IPS-18c (cell line): ENCODE results near the gene TLE7.
A peak's percentile ranks its signal among the peaks of the same experiment; 100 is the strongest.

Experiments
- H3K4me3 ChIP-seq: 2 replicates; pipeline ENCODE4 v1.7.0; 2013; ENCODE audit warnings: low read depth, mild to moderate bottlenecking, low read length, moderate library complexity; ENCODE audit not compliant: insufficient read depth
- H3K9me3 ChIP-seq: one replicate; pipeline ENCODE4 v1.6.1; 2013; ENCODE audit warnings: mild to moderate bottlenecking, low read length, moderate library complexity; ENCODE audit not compliant: control insufficient read depth, insufficient read depth

Gene TLE7

DNA sequence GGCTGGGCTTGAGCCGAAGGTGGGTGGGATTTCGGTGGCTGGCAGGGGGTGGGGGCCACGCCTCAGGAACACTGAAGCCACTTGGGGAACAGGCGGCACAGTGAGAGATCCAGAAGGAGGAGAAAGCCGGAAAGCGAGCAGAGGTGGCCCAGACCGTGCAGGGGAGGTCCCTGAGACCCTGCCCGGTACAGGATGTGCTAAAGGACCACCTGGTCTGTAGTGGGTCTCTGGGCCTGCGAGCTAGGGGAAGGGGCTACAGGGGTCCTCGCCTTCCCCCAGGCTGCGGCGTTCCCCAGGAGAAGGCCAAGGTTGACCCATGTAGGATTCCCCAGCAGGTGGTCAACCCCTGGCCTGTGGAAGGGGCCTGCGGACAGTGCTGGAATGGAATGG, at the start of gene TLE7:
Gene TLE7, minus strand, starts transcription at position 4 of the 390 bp plus-strand sequence. CDS start 8,730 bp downstream, outside the sequence.
- H3K4me3 ChIP-seq = no peak within 1 kb of the TSS
- peaks cover 3% of the 10 kb centered on the region for H3K9me3 ChIP-seq

DNA sequence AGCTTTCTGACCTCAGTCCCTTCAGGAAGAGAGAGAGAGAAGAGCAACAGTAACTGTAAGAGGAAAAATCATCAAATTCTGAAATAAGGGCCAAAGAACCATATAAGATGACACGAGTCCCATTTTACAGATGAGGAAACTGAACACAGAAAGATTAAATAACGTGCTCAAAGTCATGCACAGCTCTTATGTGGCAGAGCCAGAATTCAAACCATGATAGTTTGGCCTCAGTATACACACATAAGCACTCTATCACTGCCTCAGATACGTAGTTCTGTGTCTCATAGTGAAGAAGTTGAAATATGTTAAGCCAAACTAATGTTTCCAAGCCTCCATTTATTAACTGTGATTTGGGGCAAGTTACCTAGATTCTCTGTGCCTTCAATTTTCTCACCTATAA, 49.2 kb upstream of the TLE7 start:
- H3K4me3 ChIP-seq = no peak overlapping the region
- H3K9me3 ChIP-seq = no peaks in the 10 kb centered on the region

DNA sequence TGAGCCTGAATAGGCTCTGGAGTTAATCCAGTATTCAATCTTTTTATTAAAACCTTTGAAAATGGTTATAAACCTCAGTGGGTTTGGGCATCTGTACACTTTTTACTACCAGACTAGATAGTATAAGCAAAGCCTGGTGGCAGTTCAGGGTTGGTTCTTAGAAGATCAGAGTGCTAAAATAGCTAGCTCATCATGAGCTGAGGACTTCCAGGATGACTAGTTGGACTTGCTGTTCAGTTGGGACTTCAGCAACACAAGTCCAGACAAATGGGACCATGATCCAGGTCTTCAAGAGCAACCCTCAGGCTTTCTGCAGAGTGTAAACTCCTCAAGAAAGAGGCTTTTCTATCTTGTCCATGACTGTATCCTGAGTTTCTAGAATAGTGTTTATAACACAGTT, 48.5 kb upstream of the TLE7 start:
- H3K4me3 ChIP-seq = no peak overlapping the region
- no peaks in the 10 kb centered on the region for H3K9me3 ChIP-seq

DNA sequence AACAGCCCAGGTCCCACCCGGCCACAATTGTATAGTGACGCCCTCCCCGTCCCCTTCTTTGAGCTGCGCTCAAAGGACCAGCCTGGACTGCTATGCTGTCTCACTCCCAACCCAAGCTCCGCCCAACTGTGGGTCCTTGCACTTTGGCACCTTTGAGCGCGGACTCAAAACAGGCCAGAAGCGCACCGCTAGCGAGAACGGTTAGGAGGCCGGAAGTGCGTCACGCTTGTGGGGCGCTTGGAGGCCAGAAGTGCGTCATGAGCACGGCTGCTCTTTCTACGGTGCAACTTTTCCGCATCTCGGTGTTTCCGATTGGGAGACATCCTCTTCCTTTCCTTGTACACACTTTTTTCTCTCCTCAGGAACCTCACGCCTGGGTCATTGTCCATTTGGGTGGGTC, 47.3 kb upstream of the TLE7 start, which contains the start of gene ZNF19:
Gene ZNF19, minus strand, starts transcription at position 203 of the 400 bp plus-strand sequence. CDS start 7,210 bp downstream, outside the sequence.
- Histone ChIP-seq H3K9me3 (no peaks in the 10 kb centered on the region), H3K4me3 (no peak within 1 kb of the TSS)

DNA sequence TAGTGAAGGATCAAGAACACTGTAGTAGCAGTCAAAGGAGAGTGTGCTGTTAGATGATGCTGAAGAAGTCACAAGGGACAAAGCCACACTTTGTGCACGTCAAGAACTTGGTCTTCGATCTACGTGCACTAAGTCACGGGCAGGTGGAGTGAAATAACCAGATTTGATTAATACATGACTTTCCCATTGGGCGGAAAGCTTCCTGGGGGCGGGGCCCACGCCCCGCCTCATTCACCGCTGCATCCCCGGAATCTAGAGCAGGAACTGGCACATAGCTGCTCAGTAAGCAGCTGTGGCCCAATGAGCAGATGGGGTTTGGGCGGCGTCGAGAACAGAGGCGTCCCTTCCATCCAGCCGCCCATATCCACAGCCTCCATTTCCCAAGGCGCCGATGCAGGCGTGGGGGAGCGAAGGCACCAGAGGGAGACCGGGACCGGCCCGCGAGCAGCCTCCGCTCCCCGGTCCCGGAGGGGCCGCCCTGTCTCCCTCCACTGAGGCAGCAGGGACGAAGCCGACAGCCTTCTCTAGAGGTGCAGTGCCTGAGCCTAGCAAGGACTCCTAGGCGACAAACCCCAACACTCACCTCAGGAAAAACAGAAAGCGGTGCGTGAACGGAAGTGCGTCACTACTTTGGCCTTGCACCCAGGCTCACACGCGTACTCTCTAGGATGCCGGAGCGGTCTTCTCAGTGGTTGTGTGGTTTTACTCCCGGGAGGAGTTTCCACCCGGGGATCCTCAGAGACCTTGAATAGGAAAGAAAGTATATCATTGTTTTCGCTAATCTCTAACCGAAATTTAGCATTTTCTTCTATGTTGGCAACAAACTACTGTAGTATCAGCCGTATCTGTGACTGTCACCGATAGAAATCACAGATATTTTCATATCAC, 42.4 kb upstream of the TLE7 start:
- Histone ChIP-seq H3K4me3 (peak overlapping the region; percentile 98), H3K9me3 (no peaks in the 10 kb centered on the region)

DNA sequence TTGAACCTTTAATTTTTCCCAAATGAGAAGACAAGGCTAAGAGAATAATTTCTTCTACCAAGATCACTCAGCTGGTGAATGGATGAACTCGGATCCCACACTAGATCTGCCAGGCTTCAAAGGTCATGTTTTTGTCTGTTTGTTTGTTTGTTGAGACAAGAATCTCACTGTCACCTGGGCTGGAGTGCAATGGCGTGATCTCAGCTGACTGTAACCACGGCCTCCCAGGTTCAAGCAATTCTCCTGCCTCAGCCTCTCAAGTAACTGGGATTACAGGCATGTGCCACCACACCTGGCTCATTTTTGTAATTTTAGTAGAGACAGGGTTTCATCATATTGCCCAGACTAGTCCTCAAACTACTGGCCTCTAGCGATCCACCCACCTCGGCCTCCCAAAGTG, 40.7 kb upstream of the TLE7 start:
- Histone ChIP-seq H3K4me3 (no peak overlapping the region), H3K9me3 (no peaks in the 10 kb centered on the region)

DNA sequence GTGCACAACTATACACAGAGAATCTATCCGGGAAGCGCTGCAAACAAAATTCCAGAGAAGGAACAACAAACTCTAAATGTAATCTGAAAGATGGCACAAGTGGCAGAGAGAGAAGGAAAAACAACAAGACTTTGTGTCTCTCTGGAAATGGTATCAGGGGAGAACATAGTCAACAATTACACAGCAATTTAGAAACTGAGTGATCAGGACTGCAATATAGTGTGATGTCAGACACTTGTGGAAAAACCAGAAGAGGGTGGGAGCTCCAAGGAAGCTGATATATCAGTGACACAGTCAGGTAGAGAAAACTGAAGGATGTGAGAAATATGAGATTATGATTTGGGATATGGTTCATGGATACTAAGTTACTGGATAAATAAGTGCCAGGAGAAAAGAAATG, 39.1 kb upstream of the TLE7 start:
- H3K4me3 ChIP-seq = no peak overlapping the region

DNA sequence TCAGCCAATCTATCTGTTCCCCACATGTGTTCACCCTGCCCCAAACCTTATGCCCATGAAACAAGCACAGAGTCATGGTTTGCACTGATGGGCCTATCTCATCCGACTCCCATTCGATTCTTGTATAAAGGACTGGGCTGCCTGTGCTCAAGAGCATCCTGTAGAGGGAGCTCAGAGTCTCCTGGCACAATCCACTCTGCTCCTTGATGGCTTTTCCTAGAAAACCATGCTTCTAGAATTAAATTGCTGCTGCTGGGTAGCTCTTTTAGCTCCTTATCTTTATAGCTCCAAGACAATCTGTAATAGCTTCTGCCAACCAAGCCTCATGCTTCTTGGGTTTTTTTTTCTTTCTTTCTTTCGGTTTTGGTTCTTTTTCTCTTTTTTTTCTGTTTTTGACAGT, 37.6 kb upstream of the TLE7 start:
- H3K9me3 ChIP-seq = no peaks in the 10 kb centered on the region
- H3K4me3 ChIP-seq = no peak overlapping the region

More for the DNA sequence above, 39.1 kb upstream of the TLE7 start:
- H3K9me3 ChIP-seq = no peaks in the 10 kb centered on the region

DNA sequence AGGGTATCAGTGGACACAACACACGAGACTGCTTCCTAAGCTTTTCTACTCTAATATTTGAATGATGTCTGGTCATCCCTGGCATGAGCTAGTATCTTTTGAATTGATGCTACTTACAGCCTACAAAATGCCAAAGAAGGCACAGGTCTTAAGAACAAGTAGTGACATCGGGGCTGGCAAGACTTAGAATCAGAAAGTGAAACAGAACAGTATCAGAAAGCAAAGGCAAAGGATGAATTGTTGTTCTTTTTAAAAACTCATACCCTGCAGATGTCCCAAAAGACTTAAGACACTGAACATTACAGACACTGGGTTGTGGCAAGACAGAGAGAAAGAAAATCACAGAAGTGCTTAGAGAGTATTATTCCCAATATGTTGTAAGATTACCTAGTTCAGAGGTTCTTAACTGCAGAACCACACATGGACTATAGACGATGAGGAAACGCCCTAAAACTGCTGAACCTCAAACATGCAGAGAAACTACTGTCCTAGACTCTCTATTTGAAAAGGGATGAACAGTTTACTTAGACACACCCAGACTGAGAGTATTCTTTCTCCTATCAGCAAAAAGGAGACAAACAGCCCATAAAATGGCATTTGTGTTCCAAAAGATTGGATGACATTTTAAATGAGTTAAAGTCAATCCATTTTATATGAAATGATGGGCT, 34.7 kb upstream of the TLE7 start:
- no peaks in the 10 kb centered on the region for H3K9me3 ChIP-seq
- no peak overlapping the region for H3K4me3 ChIP-seq

DNA sequence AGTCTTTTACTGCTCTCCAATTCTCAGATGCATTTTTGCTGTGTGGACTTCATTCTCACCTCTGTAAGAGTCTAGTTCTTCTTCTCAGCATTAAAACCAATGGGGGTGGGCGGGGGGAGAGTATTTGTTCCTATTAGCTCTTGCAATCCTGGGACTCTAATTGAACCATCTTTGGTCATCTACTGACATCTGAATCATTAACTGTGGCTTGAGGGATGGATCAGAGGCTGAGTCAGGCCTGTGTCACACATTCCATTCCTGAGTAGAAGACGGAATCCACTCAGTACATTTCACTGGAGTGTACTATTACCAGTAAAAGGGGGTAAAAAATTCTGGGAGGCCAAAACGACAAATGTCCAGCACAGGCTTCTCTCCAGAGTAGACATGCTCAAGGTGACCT, 33.0 kb upstream of the TLE7 start:
- Histone ChIP-seq H3K4me3 (no peak overlapping the region), H3K9me3 (no peaks in the 10 kb centered on the region)

DNA sequence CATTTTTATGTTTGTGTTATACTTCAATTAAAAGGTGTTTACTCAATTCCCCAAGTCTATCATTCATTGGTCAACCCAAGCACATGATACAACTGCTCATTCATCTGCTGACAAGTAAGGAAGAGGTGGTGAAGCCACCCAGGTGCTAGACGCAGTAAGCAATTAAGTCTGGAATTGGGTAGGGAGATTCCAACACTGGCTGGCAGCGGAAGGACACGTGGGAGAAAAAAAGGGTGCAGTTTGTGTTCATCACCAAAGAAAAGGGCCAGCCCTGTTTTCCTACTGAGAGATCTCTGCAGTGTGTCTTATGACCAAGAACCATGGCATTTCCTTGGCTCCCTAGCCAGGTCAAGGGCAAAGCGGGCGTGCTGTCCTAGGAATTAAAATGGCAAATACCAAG, 32.0 kb upstream of the TLE7 start:
- Histone ChIP-seq H3K9me3 (no peaks in the 10 kb centered on the region), H3K4me3 (no peak overlapping the region)

DNA sequence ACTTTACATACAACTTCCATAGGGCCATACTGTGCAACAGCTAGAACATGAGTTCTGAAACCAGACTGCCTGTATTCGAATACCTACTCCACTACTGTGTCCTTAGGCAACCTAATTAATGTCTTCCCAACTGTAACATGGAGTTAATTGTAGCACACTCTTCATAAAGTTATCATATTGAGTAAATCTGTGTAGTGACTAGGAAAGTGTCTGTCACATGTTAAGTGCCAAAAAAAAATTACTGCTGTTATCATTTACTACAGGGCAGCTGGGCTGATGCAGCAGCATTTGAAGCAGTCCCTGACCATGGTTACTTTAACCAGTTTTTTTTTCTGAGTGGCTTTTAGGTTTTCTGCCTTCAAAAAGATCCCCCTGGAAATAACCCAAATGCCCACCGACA, 31.1 kb upstream of the TLE7 start:
- Histone ChIP-seq H3K9me3 (no peaks in the 10 kb centered on the region), H3K4me3 (no peak overlapping the region)

DNA sequence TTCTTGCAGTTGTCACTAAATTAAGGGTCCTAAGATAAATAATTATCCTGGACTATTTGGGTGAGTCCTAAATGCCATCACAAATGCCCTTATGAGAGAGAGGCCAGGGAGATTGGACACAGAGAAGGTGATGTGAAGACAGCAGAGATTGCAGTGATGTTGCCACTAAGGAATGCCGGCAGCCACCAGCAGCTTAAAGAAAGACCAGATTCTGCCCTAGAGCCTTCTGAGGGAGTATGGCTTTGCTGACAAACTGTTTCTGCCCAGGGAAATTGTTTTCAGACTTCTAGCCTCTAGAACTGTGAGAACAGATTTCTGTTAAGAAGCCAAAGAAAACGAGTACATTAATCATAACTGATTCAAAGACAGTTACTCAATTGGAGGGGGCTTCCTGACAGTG, 30.2 kb upstream of the TLE7 start:
- Histone ChIP-seq H3K4me3 (no peak overlapping the region), H3K9me3 (no peaks in the 10 kb centered on the region)

DNA sequence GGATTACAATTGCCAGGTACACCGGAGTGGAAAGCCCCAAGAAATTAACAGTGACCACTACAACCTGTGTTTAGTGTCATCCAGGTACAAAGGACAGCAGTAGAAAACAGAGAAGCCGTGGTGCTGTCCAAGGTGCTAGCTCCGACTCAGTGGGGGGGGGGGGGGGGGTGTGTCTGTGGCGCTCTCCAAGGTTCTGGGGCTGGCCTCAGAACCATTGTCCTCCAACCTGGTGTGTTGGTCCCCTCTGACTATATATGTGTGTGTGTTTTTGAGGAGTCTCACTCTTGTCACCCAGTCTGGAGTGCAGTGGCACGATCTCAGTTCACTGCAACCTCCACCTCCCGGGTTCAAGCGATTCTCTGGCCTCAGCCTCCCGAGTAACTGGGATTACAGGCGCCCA, 26.0 kb upstream of the TLE7 start:
- peaks cover 2% of the 10 kb centered on the region for H3K9me3 ChIP-seq

DNA sequence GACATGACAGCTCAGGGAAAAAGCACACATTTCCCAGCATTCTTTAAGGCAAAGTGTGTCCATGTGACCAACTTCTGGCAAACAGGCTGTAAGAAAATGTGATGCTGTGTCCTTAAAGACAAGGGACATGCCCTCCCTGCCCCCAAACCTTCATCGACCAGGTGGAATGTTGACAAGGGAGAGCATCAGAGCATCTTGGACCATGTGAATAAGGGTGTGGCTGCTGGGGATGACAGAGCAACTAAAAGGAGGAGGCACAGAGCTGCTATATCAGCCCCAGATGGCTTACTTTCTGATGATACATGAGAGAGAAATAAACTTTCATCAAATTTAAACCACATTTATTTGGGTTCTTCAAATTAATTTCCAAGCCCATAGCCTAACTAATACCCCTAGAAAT, 22.4 kb upstream of the TLE7 start:
- Histone ChIP-seq H3K4me3 (no peak overlapping the region), H3K9me3 (peaks cover 2% of the 10 kb centered on the region)

More for the DNA sequence above, 26.0 kb upstream of the TLE7 start:
- no peak overlapping the region for H3K4me3 ChIP-seq

DNA sequence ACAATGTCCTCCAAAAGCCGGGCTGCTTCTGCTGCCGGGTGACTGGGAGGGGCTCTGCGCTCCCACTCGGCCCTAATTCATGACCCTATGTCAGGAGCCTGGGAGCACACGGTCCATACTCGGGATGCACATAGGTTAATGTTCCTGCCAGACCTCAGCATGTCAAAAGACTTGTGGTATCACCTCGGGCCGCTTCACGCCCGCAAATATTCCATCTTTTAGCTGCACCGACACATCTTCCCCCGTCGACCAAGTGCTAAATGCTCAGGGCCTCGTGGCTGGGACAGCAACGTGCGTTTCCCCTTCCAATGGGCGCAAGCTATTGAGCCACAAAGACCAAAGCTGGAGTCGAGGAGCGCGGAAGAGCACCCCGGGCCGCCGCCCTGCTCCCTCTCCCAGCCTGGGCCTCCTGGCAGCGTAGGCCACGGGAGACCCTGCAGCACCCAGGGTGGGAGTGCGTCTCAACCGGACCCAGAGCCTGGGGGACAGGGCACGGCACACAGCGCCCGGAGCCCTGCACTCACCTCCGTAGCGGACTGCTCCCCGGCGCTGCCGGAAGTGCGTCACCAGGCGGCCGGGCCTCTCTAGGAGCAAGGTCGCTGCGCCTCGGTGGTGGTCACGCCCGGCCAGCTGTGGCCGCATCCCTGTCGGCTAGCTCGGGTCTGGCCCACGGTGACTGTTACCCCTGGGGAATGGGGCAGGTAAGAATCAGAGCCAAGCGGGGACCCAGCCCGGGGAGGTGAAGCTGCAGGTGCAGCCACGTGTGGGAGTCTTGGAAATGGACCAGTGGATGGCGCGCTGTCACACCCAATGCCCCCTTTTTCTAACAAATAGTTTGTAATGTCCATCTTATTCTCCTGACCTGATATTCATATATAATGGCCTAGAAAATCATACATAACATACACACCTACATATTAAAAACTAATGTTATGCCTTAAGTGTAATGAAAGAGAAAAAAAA, 20.1 kb upstream of the TLE7 start, which contains the start of gene ZNF23:
Gene ZNF23, minus strand, starts transcription at position 562 of the 963 bp plus-strand sequence. CDS start 5,451 bp downstream, outside the sequence.
- peaks cover 2% of the 10 kb centered on the region for H3K9me3 ChIP-seq
- peak within 1 kb of the TSS; percentile 99 for H3K4me3 ChIP-seq

DNA sequence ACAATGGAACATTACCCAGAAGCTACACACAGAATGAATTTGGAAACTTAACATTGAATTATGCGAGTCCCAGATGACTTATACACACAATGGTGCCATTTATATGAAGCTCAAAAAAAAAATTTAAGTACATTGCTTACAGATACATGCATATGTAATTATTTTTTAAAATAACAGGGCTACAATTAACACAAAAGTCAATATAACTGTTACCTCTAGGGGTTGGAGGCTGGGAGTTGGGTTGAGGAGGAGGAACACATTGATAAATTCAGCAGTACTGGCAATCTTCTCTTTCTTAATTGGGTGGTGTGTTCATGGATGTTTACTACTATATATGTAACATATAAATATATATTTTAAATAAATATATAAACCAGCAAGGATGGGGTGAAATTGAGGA, 19.1 kb upstream of the TLE7 start:
- Histone ChIP-seq H3K4me3 (peak overlapping the region; percentile 99; the same call in 1 of the 2 replicates), H3K9me3 (peaks cover 2% of the 10 kb centered on the region)
